LNCaP clone FGC (cell line): ENCODE results near the gene SMPD1.

Experiments used
- DNase-seq: peaks from one replicate; pipeline ENCODE4 v3.0.0-alpha.2; 2011; ENCODE audit warnings: low read depth
- H3K4me3 ChIP-seq: 2 replicates; pipeline ENCODE4 v1.5.1; 2011; ENCODE audit warnings: mild to moderate bottlenecking, low read depth, low read length, control low read depth
- CTCF ChIP-seq: IDR thresholded peaks from 2 replicates; pipeline ENCODE4 v1.5.1; 2012; ENCODE audit warnings: mild to moderate bottlenecking; ENCODE audit not compliant: control insufficient read depth, insufficient read depth; ENCODE audit errors: extremely low read depth

Gene SMPD1

GRCh38 chr11:6397636-6398035 is 7.4 kb downstream of the SMPD1 start:
- no peak for DNase-seq
- TF ChIP-seq CTCF, result no peak
- H3K4me3 ChIP-seq, result no peak overlapping the region

GRCh38 chr11:6400431-6401345 is 10.4 kb downstream of the SMPD1 start:
- no peak for TF ChIP-seq CTCF
- no peak overlapping the region for H3K4me3 ChIP-seq
- no peak for DNase-seq

- no peak for TF ChIP-seq CTCF
- no peak overlapping the region for H3K4me3 ChIP-seq
- no peak for DNase-seq
Observed at GRCh38 chr11:6401464-6401863, 11.2 kb downstream of the SMPD1 start.

GRCh38 chr11:6402061-6402470 is 11.8 kb downstream of the SMPD1 start:
- TF ChIP-seq CTCF, result no peak
- no peak overlapping the region for H3K4me3 ChIP-seq
- no peak for DNase-seq

- TF ChIP-seq CTCF, result no peak
- no peak overlapping the region for H3K4me3 ChIP-seq
- DNase-seq, result no peak
Observed at GRCh38 chr11:6402561-6402981, 12.3 kb downstream of the SMPD1 start.

- H3K4me3 ChIP-seq, result no peak overlapping the region
- TF ChIP-seq CTCF, result no peak
- DNase-seq, result no peak
Observed at GRCh38 chr11:6403539-6403938, 13.3 kb downstream of the SMPD1 start.
